A673 (cell line): ENCODE measurements around the gene WDFY3.

Experiments used
- EZH2 ChIP-seq: fragments of 200-600 bp; sonication (generic); IDR thresholded peaks from 2 replicates; pipeline ENCODE4 v1.6.1; 2017; ENCODE audit warnings: borderline replicate concordance, low read depth, mild to moderate bottlenecking, mixed read lengths, antibody characterized with exemption, low read length; ENCODE audit not compliant: poor library complexity, severe bottlenecking
- TF ChIP-seq, protein P1 (sequence below): fragments of 300-800, 200-600 bp; sonication (generic); conservative IDR thresholded peaks from 2 replicates; pipeline ENCODE4 v1.5.1; 2017; ENCODE audit warnings: low read depth, mild to moderate bottlenecking, antibody characterized with exemption, low read length, moderate library complexity, mixed read lengths

GRCh38 chr4:84737656-84738055 is 228.8 kb downstream of the WDFY3 start:
- TF ChIP-seq, protein P1, sequence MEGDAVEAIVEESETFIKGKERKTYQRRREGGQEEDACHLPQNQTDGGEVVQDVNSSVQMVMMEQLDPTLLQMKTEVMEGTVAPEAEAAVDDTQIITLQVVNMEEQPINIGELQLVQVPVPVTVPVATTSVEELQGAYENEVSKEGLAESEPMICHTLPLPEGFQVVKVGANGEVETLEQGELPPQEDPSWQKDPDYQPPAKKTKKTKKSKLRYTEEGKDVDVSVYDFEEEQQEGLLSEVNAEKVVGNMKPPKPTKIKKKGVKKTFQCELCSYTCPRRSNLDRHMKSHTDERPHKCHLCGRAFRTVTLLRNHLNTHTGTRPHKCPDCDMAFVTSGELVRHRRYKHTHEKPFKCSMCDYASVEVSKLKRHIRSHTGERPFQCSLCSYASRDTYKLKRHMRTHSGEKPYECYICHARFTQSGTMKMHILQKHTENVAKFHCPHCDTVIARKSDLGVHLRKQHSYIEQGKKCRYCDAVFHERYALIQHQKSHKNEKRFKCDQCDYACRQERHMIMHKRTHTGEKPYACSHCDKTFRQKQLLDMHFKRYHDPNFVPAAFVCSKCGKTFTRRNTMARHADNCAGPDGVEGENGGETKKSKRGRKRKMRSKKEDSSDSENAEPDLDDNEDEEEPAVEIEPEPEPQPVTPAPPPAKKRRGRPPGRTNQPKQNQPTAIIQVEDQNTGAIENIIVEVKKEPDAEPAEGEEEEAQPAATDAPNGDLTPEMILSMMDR, result no peak
- no peak for TF ChIP-seq EZH2
